Stimulated activated CD4-positive, alpha-beta T cell treated with anti-CD3 and anti-CD28 coated beads, Interleukin-1b, Interleukin-23, amount 100 ng/mL, for 24 hours (primary cell): ENCODE measurements around the gene OTOL1.
"Not testable (repeated sequence)": the region's sequence is repeated elsewhere in the genome, so short reads cannot be mapped to it uniquely, and the experiment has no call there.

ENCODE experiments used
- DNase-seq, 4 experiments: peaks; one replicate each; pipeline ENCODE4 v3.0.0-alpha.2; 2020; ENCODE audit warnings: low read depth in 4 of 4, low spot score in 1 of 4

Gene OTOL1

DNA sequence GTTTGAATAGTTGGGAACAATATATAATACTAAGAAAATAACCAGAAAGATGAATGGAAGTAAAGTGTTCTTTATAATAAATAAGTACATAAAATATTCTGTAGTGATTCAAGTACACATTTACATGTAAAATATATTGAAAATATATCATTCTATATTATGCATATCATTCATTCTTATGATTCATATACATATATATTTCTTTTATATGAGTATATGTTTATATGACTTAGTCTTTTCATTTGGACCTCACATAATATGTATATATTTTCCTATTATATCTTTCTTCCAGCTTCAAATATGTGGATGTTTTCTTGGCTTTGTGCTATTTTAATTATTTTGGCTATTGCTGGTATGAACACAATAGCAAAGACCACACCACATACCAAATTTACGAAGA is at the start of gene OTOL1:
Gene OTOL1 (plus strand): TSS at position 301 of the 400 bp plus-strand sequence. CDS start 0 bp downstream, at position 301.
- no peak for DNase-seq

DNA sequence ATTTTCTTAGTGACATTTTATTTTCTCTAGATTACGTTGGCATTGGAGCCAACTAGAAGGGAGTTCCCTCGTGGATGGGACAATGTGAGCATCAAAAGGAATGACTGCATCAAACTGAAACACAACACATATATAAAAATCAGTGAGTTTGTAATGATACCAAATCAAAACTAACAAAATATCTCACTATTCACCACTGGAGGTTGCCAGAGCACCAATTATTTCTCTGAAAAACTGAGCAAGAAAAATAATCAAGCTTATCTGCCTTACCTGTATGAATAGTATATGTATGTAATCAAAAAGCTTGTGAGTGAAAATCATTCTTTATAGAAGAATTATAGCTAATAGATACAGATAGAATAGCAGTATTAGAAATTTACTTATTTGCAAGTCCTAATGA is 46.8 kb upstream of the OTOL1 start:
- no peak for DNase-seq

DNA sequence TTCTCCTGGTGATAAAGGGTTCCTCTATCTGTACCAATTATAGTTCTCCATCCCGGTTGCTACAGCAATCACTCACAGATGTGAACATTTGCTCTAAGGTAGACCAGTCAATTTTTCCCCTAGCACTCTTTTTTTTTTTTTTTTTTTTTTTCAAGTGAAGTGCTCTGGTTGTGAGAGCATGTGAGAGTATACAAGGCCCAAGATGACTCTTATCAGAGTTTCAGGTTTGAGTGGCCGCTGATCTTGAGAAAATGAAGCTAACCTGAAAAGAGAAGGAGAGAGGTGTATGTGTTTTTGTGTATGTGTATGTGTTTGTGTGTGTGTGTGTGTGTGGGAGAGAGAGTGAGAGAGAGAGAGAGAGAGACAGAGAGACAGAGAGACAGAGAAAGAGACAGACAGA is 44.4 kb upstream of the OTOL1 start:
- DNase-seq: no peak

DNA sequence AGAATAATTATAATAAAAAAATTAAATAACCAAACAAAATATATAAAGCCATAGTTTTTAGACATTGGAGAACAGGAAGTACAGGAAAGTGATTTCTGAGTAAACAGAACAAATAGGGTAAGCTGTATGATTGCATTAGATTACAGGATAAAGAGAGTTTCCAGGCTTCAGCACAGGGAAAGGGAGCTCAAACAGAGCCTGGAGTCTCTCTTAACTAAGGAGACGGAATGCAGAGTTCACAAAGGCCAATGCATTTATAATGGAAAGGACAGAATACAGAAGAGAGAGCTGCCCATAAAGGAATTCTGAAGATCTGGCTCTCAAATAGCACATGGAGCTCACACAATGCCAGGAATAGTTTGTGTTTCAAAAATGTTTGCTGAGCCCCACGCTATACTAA is 42.0 kb upstream of the OTOL1 start:
- DNase-seq: no peak

DNA sequence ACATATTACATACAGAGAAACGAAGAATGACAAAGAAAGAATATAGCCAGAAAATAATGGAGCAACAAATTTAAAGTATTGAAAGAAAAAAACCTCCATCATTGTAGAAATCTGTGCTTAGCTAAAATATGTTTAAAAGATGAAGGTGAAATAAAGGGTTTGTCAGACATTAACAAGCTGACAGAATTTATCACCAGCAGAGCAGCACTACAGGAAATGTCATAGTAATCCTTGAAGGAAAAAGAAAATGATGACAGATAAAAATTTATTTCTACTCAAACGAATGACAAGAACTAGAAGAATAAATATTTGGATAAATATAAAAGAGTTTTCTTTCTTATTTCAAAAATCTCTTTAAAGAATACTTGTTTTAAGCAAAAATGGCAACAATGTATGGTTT is 40.6 kb upstream of the OTOL1 start:
- DNase-seq: no peak

DNA sequence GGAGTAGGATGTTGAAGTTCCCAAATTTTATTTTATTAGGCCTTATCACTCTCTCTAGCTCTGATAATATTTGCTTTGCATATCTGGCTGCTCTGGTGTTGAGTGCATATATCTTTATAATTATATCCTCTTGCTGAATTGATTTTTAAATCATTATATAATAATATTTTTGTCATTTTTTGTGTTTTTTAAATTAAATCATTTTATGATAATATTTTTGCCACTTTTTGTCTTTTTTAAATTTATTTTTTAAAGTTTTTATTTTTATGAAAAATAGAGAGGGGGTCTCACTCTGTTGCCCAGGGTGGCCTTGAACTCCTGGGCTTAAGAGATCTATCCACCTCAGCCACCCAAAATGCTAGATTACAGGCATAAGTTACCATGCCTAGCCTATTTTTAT is 34.5 kb upstream of the OTOL1 start:
- no peak for DNase-seq

DNA sequence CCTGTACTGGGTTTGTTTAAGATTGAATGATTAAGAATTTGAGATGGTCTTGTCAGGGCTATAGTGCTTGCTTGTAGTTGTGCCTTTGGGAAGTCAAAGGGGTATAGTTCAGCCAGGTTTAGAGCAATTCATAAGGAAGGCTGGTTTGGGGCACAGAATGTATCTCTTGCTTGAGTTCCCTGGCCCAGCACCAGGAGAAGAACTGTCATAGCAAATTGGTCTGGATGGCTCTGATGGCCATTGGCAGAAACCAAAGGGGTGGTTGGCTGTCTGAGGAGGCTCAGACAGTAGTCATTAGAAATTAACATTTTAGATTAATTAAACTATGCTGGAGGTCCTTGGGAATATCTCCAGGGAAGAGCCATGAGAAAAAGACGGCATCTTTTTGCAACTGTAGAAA is 25.4 kb upstream of the OTOL1 start:
- no peak for DNase-seq

DNA sequence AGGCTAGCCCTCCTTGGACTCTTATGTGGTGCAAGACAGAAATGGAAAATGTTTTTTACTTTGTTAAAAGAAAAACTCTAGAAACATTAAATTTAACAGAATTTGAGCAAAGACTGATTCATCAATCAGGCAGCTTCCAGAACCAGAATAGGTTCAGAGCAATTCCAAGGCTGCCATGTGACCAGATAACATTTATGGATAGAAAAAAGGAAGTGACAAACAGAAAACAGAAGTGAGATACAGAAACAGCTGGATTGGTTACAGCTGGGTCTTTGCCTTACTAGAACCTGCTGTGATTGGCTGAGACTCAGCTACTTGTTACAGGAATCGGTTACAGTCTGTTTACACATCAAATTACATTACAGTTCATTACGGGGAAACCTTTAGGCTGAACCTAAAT is 22.5 kb upstream of the OTOL1 start:
- DNase-seq: no peak

DNA sequence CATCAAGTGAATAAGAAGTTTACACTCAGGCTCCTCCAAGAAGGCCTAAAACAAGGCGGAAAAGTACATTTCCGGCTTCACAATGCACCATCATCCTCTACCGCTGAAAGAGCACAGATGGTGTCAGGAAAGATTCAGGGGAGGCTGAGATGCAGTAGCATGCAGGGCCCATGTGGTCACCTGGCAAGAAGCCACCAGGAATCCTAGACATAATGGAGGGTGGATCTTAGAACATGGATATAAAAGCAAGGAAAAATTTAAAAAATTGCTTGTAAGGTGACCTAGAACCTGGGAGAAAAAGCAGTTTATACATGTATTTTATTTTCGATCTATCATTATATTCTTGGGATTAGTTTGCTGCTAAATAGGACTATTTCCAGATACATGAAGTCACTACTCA is 21.9 kb upstream of the OTOL1 start:
- DNase-seq: no peak

DNA sequence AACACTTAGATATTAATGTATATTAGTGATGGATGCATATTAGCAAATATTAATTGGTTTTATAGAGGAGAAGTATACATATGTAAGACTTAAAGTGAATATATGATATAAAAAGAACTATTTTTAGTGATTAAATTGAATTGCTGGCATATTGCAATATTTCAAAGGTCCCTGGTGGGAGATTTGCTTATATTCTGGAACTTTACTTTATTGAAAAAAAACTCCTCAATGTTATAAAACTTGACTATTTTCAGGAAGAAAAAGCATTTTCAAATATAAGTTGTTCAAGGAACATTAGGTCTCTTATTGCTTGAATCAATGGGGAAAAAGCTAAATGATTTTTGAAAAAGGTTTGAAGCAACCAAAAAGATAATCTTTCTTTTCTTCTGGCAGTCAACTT is 21.4 kb upstream of the OTOL1 start:
- no peak for DNase-seq

DNA sequence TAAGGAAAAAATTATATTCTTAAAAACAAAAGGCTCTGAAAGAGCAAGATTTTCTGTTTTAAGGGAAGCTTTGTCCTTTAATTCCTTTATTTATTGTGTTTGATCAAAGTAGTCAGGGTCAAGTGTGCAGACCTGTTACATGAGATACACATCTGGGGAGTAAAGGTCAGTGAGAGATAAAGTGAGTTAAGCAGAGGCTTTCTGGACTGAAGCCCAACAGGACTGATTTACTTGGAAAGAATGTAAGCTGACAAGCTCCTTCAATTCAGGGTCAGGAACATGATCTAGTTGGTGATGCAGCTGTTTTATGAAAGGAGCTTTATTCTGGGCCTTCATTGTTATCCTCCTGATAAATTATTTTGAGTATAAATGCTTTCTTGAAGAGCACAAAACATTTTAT is 20.7 kb upstream of the OTOL1 start:
- no peak for DNase-seq

DNA sequence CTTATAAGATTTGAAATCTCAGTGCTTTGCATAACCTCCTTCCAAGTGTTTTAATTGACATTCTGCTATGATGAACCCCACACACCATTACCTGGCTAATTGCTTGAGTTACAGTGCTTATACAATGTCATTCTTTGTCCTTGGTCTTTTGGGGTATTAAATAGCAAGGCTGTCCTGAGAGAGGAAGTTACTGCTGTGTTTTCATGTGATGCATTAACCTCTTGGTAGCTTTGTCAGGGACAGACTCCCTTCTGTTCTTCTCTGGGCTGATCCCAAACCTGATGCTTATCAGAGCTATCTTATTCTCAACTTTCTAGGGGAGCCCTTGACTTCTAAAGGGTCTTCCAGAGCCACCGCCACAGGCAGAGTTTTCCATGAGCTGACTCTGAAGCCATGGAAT is 12.4 kb upstream of the OTOL1 start:
- DNase-seq: no peak

DNA sequence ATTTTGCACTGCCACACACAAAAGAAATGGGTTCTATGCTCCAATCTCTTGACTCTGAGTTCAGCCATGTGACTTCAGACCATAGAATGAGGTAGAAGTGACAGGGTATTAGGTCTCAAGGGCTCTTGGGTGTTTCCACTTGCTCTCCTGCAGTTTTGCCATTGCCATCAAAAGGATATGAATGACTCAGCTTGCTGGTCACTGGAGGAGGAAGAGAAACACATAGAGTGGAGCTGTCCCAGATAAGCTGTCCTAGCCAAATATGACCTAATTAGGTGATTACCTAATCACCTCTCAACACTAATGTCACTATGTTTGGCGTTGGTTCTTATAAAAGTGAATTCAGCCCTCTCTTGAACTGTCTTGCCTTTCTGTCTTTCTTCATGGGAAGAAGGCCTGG is 8.3 kb upstream of the OTOL1 start:
- not testable (repeated sequence) for DNase-seq

DNA sequence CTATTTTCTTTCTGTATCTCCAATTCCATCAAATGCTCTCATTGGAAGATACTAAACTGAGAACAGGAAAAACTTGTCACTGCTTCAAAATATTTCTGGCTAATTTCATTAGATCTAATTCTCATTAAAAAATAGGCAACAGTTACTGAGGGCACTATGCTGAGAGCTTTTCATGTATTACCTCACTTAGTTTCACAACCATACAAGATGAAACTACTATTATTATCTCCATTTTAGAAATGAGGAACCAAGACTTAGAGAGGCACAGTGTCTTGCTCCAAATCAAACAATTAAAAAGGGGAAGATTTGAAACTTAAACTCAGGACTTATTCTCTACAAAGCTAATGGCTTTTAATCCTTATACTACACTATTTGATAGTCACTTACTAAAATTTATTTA is 7.2 kb upstream of the OTOL1 start:
- DNase-seq: no peak

DNA sequence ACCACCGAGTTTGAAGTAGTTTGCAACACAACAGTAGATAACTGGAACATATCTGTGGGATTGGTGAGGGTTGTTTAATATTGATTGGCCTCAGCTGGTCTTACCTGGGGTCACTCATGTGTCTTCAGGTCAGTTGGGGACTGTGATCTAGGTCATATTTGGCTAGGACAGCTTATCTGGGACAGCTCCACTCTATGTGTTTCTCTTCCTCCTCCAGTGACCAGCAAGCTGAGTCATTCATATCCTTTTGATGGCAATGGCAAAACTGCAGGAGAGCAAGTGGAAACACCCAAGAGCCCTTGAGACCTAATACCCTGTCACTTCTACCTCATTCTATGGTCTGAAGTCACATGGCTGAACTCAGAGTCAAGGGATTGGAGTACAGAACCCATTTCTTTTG is 5.8 kb upstream of the OTOL1 start:
- DNase-seq: not testable (repeated sequence)

DNA sequence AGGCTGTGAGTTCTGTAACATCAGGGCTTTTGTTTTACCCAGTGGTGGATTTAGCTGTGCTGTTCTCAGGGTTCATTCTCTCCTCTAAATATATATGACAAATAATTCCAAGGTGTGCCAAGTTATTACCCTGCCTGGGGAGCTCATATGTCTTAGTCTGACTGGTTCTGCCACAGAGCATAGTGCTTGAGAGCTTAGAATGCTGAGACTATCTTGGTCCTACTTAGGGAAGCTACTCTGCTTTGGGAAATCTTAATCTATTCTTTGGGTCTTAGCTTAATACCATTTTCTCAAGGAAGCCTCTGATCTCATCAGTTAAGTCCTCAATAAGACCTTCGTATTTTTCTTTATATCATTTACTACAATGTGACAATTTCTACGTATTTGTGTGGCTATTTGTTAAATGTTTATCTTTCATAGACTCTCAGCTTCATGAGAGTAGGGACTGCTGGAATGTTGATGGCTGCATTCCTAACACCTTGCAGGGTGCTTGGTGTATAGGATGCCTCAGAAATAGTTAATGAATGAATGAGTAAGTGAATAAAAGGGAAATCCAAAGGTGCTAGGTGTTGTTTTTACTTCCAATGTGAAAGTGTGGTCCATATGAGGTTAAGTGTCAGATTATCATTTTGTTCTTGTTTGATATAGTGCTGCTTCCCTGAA is 1.8 kb downstream of the OTOL1 start:
- no peak for DNase-seq

DNA sequence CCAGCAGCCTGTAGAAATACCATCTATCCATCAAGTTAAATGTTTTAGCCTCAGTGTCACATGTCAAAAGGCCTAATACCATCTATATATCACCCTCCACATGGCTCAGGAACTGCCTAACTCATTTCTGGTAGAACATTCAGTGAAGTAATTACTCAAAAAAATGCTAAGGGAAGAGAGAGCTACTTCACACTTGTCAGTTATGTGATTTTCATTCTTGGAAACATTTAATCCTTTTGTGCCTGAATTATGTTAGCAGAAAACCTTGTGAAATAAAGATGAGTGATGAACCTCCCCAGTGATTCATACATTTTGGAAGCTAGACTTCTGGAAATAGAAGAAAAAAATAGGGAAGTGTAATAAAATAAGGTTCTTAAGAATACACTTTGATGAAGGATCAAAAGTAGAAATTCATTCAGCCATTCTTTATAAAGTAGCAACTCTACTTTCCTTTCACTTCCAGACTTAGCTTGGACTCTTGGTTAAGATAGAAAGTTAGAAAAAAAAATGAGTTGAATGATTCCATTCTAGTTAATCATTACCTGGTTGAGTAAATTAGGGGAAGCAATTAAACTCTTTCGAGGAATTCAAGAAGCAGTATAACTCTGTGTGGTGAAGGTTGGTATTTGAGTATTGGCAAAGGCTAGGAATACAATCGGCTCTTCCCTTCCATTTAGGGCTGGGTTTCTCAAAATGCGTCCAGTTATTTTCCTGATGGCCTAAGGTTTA is 3.6 kb downstream of the OTOL1 start:
- no peak for DNase-seq

DNA sequence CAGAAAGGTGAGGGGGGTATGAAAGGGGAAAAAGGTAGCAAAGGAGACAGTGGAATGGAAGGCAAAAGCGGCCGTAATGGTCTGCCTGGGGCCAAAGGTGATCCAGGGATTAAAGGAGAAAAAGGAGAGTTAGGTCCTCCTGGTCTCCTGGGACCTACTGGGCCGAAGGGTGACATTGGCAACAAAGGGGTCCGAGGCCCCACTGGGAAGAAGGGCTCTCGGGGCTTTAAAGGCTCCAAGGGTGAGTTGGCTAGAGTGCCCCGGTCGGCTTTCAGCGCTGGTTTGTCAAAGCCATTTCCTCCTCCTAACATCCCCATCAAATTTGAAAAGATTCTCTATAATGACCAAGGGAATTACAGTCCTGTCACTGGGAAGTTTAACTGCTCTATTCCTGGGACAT is 6.7 kb downstream of the OTOL1 start:
- DNase-seq: no peak

DNA sequence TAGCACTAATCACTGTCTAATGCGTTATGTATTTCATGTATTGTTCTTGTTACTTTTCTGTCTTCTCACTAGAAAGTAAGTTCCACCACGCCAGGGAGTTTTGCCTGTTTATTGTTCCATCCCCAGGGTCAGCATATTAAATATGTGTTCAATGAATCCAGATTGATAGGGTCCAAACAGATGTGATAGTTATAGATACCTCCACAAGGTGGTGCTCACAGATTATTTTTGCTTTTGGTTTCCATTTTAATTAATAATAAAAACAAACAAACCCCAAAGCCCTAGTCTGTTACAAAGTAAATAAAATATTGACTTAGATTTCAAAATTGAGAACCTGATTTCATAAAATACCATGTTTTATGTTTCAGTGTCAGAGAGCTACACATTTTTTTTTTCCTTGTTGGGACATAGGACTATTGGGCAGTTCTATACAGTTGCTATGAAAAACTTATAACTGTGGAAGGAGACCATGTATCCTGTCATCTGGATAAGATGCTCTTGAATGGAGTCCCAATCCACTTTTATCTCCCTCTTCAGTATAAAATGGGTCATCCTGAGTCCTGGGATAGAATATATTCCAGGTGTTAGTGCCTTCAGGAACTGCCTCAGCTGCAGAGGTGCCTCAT is 12.4 kb downstream of the OTOL1 start:
- no peak for DNase-seq

DNA sequence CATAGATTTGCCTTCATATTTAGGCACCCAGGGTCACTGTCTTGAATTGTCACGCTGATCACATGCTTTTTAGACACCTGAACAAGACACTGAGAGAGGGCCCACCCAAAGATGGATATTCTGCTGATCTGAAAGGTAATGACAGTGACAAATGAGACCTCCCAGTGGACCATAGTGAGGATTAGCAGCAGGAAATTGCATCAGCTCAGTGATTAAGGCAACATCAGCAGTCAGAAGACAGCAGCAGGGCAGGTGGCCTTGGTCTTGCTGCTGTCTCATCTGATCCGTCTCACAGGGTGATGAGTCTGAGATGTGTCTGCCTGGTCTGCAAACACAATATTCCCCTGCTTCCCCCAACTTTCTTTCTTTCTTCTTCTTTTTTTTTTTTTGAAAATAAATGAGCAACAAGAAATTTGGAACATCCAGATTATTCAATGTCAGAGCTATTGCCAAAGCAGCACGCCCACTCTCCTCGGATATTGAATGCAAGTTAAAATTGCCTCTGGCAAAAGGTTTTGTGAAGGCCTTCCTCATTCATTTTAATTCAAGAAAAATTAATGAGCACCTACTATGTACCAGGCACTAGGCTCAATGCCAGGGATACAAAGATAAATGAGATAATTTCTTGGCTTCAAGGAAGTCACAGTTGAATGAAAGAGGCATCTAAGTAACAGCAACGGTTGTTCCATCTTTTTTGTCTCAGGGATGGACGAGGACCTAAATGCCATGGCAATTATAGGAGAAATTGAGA is 14.1 kb downstream of the OTOL1 start:
- DNase-seq: no peak

DNA sequence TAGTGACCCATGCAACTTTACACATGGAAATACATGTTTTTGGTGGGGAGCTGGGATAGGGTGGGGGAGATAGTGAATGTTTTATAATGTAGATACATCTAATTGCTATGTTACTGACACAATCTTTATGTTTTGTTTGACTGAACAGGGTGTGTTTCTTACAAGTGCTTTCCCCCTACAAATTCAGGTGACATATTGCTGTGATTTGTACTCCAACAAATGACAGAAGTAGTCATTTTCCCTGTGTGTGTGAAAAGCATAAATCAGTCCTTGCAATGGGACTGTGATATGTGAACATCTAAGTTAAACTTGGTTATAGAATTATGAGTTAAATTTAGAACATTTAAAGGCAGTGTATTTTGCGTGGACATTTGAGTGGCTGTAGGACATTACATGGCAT is 27.3 kb downstream of the OTOL1 start:
- DNase-seq: no peak

DNA sequence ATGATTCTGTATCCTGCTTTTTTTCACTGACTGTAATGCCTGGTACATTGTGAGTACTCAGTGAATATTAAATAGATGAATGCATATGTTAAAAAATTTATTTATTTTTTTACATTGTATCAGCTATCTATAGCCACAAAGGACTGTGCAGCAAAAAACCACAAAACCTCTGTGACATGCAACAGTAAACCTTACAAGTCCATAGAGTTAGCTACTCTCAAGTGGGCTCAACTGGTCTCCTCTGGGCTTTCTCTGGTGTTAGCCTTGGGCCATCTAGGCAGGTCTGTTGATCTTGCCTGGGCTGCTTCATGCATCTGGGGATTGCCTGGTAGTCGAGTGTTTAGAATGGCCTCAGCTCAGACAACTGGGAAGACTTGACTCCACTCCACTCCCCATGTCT is 35.3 kb downstream of the OTOL1 start:
- DNase-seq: no peak
